Measurements from ENCODE around the gene EFEMP1.

EFEMP1 gene

DNA sequence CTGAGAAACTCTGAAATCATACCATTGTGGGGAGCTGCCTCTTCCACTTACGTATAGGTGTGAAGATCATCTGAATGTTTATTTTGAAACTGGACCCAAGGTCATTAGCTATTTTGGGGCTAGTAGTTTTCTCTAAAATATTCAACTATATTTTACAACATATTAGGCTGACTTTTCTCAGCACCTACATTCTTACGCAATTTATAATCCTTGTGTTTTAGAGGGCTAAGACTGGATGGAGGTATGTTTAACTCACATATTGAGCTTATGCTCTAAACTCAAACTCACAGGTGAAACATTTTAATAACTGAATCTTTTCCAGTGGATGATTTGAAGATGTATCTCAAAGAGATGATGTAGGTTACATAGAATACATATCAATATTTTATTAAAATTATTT lies 49.2 kb downstream of the EFEMP1 start:
- TF ChIP-seq, protein P1, sequence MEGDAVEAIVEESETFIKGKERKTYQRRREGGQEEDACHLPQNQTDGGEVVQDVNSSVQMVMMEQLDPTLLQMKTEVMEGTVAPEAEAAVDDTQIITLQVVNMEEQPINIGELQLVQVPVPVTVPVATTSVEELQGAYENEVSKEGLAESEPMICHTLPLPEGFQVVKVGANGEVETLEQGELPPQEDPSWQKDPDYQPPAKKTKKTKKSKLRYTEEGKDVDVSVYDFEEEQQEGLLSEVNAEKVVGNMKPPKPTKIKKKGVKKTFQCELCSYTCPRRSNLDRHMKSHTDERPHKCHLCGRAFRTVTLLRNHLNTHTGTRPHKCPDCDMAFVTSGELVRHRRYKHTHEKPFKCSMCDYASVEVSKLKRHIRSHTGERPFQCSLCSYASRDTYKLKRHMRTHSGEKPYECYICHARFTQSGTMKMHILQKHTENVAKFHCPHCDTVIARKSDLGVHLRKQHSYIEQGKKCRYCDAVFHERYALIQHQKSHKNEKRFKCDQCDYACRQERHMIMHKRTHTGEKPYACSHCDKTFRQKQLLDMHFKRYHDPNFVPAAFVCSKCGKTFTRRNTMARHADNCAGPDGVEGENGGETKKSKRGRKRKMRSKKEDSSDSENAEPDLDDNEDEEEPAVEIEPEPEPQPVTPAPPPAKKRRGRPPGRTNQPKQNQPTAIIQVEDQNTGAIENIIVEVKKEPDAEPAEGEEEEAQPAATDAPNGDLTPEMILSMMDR (IDR thresholded peaks at IDR 0.05; ENCODE audit: insufficient read depth, missing control alignments): no peak
- FAIRE-seq (no peak), DNase-seq (ENCODE audit: insufficient read length, low spot score) (no peak)

DNA sequence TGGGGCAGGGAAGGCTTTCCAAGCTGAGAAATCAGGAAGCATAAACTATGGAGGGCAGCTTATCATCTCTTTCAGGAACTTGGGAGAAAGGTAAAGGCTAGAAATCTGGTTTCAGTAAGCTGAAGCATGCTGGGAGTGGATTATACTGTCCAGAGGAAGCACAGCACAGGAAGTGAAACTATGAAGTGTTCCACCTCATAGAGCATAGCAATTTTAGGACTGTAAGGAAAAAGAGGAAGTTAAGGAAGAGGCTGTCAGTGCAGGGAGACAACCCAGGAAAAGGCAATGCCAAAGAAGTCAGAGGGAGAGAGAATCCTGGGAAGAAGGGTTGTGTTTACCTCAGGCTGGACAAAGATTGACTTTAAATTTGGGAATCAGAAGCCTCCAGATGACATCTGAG lies 51.9 kb downstream of the EFEMP1 start:
- TF ChIP-seq, protein P1 (IDR thresholded peaks at IDR 0.05; ENCODE audit: insufficient read depth, missing control alignments): no peak
- DNase-seq (ENCODE audit: insufficient read length, low spot score): no peak
- FAIRE-seq: no peak

DNA sequence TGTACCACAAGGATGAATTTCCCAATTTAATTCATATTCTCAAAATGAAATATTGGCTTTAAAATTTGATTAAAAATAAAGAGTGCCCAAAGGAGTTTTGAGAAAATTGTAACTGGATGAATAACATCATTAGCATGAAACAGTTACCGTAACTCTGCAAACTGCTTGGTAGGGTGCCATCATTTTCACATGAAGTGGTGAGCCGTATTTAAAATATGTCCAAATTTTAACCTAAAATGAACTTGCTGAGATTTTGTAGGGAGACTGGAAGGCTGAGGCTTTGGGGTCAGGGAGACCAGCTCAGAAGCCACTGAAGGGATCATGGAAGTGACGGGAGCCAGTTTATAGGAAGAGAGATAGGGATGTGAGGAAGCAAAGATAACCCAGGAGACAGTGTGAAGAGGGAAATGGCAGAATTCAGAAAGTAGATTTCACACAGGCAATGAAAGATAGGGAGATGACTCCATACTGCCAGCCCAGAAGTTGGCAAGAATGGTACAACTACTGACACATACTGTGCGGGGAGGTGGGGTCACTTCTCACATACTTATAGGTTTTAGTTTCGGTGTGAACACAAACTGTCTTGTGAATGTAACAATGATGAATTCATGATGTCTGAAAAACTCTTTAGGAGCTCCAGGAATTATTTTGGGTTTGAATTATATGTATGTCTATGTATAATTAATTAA lies 53.8 kb downstream of the EFEMP1 start:
- no peak for DNase-seq (ENCODE audit: insufficient read length, low spot score)
- FAIRE-seq: no peak
- TF ChIP-seq, protein P1 (IDR thresholded peaks at IDR 0.05; ENCODE audit: insufficient read depth, missing control alignments): no peak

DNA sequence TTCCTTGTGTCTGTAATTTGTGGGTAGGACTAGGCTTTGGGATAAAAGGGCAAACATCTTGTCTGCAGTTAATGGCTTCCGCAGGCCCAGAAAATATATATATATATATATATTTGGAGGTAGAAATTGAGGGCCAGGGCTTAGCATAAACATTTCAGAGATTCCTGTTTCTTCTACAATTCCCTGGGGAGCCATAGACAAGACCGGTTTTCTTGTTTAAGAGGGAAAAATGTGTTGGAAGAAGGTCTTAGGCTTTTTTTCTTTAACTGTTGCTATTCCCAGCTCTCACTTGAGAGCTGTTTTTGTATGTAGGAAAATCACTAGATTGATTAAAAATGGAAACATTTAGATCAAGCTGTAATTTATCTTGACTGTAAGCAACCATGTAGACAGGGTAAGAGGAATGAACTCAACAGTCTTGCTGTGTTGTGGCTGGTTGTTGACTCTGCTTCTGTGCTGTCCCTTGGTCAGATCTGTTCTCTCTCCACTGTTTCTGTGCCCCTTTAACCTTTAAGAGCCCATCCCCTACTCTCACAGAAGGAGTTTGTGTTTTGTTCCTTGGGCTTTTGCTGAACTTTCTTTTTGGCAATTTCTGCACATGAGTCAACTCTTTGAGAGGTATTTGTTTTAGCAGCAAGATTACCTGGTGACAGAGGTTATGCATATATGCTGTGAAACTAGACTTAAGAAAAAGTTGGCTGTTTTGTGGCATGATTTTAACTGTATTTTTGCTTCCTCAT lies 58.3 kb downstream of the EFEMP1 start:
- FAIRE-seq (no peak), DNase-seq (ENCODE audit: insufficient read length, low spot score) (no peak)
- TF ChIP-seq, protein P1 (IDR thresholded peaks at IDR 0.05; ENCODE audit: insufficient read depth, missing control alignments): no peak

DNA sequence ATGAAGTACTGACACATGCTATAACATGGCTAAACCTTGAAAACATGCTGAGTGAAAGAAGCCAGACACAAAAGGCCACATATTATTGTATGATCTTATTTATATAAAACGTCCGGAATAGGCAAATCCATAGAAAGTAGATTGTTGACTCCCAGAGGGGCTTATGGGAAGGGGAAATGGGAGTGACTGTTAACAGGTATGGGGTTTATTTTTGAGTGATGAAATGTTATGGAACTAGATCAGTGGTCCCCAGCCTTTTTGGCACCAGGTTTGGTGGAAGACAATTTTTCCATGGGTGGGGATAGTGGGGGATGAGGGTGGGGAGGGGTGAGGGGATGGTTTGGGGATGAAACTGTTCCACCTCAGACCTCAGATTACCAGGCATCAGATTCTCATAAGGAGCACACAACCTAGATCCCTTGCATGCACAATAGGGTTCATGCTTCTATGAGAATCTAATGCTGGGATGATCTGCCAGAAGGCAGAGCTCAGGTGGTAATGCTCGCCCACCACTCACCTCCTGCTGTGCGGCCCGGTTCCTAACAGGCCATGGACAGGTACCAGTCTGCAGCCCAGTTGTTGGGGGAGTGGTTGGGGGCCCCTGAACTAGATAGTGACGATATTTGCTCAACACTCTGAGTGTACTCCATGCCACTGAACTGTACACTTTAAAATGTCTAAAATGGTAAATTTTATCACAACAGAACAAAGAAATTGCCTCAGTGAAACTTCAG lies 59.1 kb downstream of the EFEMP1 start:
- TF ChIP-seq, protein P1 (IDR thresholded peaks at IDR 0.05; ENCODE audit: insufficient read depth, missing control alignments): no peak
- no peak for FAIRE-seq

DNA sequence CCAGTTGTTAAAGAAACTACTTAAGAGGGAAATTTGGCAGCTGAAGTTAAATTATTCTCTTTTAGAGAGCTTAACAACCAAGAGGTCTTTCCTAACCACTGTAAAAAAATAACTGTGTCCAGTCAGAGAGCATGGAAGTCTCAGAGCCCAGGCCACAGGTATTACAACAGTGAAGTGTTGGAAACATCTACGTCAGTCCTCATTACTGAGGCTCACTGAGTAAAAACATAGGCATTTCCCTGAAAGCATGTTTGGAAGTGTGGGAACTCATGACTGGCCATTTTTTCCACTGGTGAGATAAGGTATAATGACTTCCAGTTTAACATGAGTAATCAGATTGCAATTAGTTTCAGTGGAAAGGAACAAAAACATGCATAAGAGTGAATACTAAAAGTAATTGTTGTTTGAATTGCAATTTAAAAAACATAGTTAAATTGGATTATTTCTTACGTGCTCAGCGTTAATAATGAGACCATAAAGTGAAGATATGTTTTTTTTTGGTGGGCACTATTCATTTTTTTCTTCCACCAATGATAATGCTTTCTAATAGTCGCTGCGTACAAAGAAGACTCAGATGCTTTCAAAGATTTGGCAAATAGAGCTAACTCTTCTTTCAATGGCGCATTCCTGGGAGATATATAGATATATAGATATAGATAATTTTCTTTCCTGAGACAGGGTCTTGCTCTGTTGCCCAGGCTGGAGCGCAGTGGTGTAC lies 60.8 kb downstream of the EFEMP1 start:
- DNase-seq (ENCODE audit: insufficient read length, low spot score) (no peak), FAIRE-seq (no peak)
- TF ChIP-seq, protein P1 (IDR thresholded peaks at IDR 0.05; ENCODE audit: insufficient read depth, missing control alignments): no peak

More for the DNA sequence above, 59.1 kb downstream of the EFEMP1 start:
- no peak for DNase-seq (ENCODE audit: insufficient read length, low spot score)
